ENCODE results near the gene OR4N2.
A peak's percentile ranks its signal among the peaks of the same experiment; 100 is the strongest.
"Not testable (repeated sequence)": the region's sequence is repeated elsewhere in the genome, so short reads cannot be mapped to it uniquely, and the experiment has no call there.

Gene OR4N2

DNA sequence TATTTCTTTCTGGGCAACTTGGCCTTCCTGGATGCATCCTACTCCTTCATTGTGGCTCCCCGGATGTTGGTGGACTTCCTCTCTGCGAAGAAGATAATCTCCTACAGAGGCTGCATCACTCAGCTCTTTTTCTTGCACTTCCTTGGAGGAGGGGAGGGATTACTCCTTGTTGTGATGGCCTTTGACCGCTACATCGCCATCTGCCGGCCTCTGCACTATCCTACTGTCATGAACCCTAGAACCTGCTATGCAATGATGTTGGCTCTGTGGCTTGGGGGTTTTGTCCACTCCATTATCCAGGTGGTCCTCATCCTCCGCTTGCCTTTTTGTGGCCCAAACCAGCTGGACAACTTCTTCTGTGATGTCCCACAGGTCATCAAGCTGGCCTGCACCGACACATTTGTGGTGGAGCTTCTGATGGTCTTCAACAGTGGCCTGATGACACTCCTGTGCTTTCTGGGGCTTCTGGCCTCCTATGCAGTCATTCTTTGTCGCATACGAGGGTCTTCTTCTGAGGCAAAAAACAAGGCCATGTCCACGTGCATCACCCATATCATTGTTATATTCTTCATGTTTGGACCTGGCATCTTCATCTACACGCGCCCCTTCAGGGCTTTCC, 24.2 kb downstream of the OR4N2 start:
- DNase-seq; in situ Hi-C loops (cut with MboI; ENCODE audit: low pct_unique_long_range_greater_than_20kb, low sequenced_read_pairs): not testable (repeated sequence)

DNA sequence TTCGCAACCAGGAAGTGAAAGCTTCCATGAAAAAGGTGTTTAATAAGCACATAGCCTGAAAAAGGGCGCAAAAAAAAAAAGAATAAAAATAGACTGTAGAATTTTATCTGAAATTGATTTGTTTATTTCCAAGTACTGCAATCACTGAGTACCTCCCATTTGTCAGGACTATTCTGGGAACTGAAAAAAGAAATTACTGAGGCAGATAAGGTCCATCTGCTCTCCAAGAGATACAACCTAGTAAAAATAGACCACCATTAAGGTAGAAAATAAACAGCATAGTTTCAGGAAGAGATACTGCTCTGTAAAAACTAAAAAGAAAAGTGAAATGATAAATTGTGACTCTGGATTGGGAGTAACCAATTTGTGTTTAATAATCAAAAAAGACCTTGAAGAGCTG, 24.7 kb downstream of the OR4N2 start:
- in situ Hi-C loops (cut with MboI; ENCODE audit: low pct_unique_long_range_greater_than_20kb, low sequenced_read_pairs): no loop called here
- no peak for DNase-seq

DNA sequence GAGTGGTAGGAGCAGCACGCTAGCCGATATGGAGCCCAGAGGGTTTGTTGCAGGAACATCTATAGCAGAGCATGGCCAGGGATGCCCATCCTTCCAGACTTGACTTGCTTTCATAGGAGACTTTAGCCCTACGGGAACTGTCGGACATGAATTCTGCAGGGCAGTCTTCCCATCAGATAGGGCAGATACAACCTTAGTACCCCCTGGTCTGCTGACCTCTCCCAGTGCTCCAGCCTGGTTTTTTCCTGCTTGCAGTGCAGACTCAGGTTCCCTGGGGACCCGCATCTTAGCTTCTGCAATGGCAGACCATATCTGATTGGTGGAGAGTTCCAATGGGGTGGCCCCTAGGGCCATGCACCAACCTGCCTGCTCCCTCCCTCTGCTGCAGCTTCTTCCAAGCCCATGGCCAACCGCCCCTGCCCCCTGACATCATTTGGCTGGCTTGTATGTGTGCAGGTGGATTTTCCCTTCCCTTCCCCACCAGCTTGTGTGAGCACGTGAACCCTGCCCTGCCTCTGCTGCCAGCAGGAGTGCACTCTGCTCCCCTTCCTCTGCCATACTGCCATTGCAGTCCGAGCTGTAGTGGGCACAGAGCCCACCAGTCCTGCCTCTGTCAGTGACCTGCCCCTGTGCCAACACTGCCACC, 30.8 kb downstream of the OR4N2 start:
- in situ Hi-C loops (cut with MboI; ENCODE audit: low pct_unique_long_range_greater_than_20kb, low sequenced_read_pairs): not testable (repeated sequence)

DNA sequence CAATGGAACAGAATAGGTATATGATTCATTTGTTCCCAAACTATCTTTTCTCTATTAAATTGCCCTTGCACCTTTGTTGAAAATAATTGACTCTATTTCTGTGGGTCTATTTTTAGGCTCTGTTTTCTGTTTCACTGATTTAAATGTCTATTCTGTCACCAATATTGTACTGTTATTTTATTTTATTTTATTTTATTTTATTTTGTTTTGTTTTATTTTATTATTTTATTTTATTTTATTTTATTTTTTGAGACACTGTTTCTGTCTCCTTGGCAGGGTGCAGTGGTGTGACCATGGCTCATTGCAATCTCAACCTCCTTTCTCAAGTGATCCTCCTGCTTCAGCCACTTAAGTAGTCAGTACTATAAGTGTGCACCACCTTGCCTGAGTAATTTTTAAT, 34.9 kb downstream of the OR4N2 start:
- in situ Hi-C loops (cut with MboI; ENCODE audit: low pct_unique_long_range_greater_than_20kb, low sequenced_read_pairs): no loop called here
- DNase-seq: no peak

More for the DNA sequence above, 30.8 kb downstream of the OR4N2 start:
- not testable (repeated sequence) for DNase-seq

DNA sequence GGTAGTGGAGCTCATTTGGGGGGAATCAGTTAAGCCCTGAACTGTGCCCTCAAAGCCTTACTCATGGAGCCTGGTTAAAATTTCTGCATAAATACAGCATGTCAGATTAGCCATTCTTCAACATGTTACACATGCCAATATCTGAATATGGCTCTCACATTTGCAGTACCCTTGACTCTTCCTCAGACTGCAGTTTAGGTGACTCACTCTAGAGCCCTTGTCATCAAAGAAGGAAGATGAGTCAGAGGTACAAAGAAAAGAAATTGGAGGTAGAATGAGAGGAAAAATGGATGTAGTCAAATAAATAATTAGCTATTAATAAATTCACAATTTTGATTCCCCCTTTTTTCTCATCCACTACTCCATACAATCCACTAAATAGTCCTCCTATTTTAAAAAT, 47.8 kb downstream of the OR4N2 start:
- in situ Hi-C loops (cut with MboI; ENCODE audit: low pct_unique_long_range_greater_than_20kb, low sequenced_read_pairs): no loop called here
- DNase-seq: no peak

DNA sequence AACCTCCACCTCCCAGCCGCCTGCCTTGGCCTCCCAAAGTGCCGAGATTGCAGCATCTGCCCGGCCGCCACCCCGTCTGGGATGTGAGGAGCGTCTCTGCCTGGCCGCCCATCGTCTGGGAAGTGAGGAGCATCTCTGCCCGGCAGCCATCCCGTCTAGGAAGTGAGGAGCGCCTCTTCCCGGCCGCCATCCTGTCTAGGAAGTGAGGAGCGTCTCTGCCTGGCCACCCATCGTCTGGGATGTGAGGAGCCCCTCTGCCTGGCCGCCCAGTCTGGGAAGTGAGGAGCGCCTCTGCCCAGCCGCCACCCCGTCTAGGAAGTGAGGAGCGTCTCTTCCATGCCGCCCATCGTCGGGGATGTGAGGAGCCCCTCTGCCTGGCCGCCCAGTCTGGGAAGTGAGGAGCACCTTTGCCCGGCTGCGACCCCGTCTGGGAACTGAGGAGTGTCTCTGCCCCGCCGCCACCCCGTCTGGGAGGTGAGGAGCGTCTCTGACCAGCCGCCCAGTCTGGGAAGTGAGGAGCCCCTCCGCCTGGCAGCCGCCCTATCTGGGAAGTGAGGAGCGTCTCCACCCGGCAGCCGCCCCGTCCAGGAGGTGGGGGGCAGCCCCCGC, 62.6 kb downstream of the OR4N2 start:
- in situ Hi-C loops (cut with MboI; ENCODE audit: low pct_unique_long_range_greater_than_20kb, low sequenced_read_pairs): not testable (repeated sequence)

DNA sequence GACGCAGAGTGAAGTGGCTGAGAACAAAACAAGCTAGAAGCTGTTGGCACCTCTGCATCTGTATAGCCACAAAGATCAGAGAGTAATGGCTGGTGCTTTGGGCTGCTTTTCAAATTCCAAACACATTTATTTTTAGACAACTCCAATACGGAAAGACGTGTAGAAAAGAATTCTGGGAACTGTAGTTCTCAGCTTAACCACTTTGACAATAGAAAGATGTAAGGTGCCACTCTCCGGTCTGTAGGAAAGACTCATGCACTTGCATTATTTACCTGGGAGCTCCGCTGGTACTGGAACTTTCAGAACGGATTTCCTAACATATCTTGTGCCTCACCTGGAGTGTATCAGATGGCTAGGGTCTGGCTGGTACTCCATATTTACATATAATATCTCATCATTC, 69.6 kb downstream of the OR4N2 start:
- in situ Hi-C loops (cut with MboI; ENCODE audit: low pct_unique_long_range_greater_than_20kb, low sequenced_read_pairs): no loop called here
- no peak for DNase-seq

More for the DNA sequence above, 62.6 kb downstream of the OR4N2 start:
- DNase-seq: not testable (repeated sequence)

DNA sequence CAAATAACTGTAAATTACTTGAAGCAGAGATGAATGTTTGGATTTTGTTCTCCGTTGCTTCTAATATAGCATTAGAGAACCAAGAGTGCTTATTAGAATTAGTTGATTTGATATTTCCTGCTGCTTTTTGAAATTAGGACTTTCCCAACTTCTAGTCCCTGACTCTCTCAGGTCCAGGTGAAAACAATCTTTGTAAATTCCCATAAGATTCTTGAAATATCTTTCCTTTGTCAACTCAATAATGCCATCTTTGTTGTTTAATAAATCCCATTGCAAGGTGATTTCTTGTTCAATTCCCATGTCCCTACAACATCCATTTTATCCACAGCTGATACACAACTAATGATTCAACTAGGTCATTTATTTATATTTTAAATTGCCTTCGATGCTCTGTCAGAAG, 71.3 kb downstream of the OR4N2 start, which contains the start of gene OR4K2:
OR4K2 (plus strand) TSS at position 301 of the 400 bp plus-strand sequence. CDS start 1,126 bp downstream, outside the sequence.
- in situ Hi-C loops (cut with MboI; ENCODE audit: low pct_unique_long_range_greater_than_20kb, low sequenced_read_pairs): no loop called here

DNA sequence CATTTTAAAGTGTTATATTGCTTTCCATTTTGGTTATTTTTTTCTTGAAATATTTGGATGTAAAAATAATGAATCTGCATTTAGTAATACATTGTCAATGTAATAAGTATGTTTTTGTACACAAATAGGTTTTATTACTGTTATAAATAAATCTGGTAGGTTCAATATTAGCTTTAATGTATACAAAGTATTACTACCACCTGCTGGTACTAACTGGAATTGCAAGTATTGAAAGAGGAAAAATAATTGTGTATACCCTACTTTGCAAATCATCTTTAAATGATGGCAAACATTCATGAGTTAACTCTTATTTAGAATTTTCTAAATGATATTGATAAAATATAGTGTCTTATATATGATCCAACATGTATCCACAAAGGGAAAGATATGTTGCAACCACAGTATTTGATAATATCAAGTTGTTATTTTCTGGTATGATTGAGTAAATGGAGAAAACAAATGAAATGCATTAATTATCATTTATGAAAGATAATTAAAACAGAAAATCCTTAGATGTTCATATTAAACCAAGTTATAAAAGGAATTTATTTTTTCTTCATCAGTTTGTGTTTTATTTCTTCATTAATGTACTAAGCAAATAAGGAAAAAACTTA, 74.6 kb downstream of the OR4N2 start:
- in situ Hi-C loops (cut with MboI; ENCODE audit: low pct_unique_long_range_greater_than_20kb, low sequenced_read_pairs): no loop called here
- DNase-seq: peak; percentile 39

More for the DNA sequence above, 71.3 kb downstream of the OR4N2 start, which contains the start of gene OR4K2:
- DNase-seq: no peak

Measured in KBM-7 (cell line).